GM23338 (cell line): ENCODE data around the gene SORCS2. TPM values are rescaled to one million over a fixed set of nuclear protein-coding genes. Genes with fewer than 3 reads are reported as not detected.

Source experiments
- ATAC-seq: fragments of 200-7000 bp; cut with Tn5 transposase; 3 replicates; pipeline ENCODE4 v1.9.1; 2020
- DNase-seq: peaks from one replicate; pipeline ENCODE4 v3.0.0-alpha.2; 2015; ENCODE audit warnings: low spot score
- H2AFZ ChIP-seq: fragments of 200-600 bp; sonication (generic); 2 replicates; pipeline ENCODE4 v1.8.0; 2016; ENCODE audit warnings: antibody characterized with exemption, mild to moderate bottlenecking, moderate library complexity
- H3F3A ChIP-seq: fragments of 200-600 bp; sonication (generic); replicated peaks from 2 replicates; pipeline ENCODE4 v1.8.0; 2017; ENCODE audit warnings: antibody characterized with exemption, mixed run types, low read depth
- H3K27ac ChIP-seq: fragments of 200-600 bp; sonication (generic); 2 replicates; pipeline ENCODE4 v1.6.1; 2016; ENCODE audit warnings: low read depth
- H3K27me3 ChIP-seq: fragments of 200-600 bp; sonication (generic); 2 replicates; pipeline ENCODE4 v1.8.0; 2016; ENCODE audit warnings: mild to moderate bottlenecking, mixed run types, moderate library complexity; ENCODE audit not compliant: insufficient read depth
- H3K36me3 ChIP-seq: fragments of 200-600 bp; sonication (generic); 2 replicates; pipeline ENCODE4 v1.8.0; 2016; ENCODE audit warnings: mild to moderate bottlenecking; ENCODE audit not compliant: insufficient read depth
- H3K4me1 ChIP-seq: fragments of 200-600 bp; sonication (generic); 2 replicates; pipeline ENCODE4 v1.8.0; 2016; ENCODE audit warnings: mild to moderate bottlenecking, moderate library complexity; ENCODE audit not compliant: insufficient read depth
- H3K4me2 ChIP-seq: fragments of 200-600 bp; sonication (generic); 2 replicates; pipeline ENCODE4 v1.7.1; 2017; ENCODE audit warnings: mixed run types
- H3K4me3 ChIP-seq: fragments of 200-600 bp; sonication (generic); 2 replicates; pipeline ENCODE4 v1.6.1; 2016; ENCODE audit warnings: mixed run types
- H3K79me2 ChIP-seq: fragments of 200-600 bp; sonication (generic); replicated peaks from 2 replicates; pipeline ENCODE4 v1.8.0; 2017; ENCODE audit warnings: mild to moderate bottlenecking; ENCODE audit not compliant: insufficient read depth
- H3K9me2 ChIP-seq: fragments of 200-600 bp; sonication (generic); 2 replicates; pipeline ENCODE4 v1.8.0; 2017; ENCODE audit not compliant: insufficient read depth
- H4K20me1 ChIP-seq: fragments of 200-600 bp; sonication (generic); replicated peaks from 2 replicates; pipeline ENCODE4 v1.8.0; 2017; ENCODE audit warnings: mild to moderate bottlenecking; ENCODE audit not compliant: insufficient read depth
- H3K27ac Mint-ChIP-seq: 2 replicates; pipeline ENCODE4 v1.8.0; 2020; ENCODE audit warnings: inconsistent platforms, mild to moderate bottlenecking, moderate library complexity, mixed read lengths
- H3K27me3 Mint-ChIP-seq: 3 replicates; pipeline ENCODE4 v1.8.0; 2022; ENCODE audit warnings: low read depth, mild to moderate bottlenecking, moderate library complexity, mixed read lengths, inconsistent platforms; ENCODE audit not compliant: insufficient read depth, poor library complexity
- H3K36me3 Mint-ChIP-seq: 3 replicates; pipeline ENCODE4 v1.8.0; 2021; ENCODE audit warnings: low read depth, mild to moderate bottlenecking, inconsistent platforms, moderate library complexity, mixed read lengths
- H3K4me1 Mint-ChIP-seq: 3 replicates; pipeline ENCODE4 v1.8.0; 2020; ENCODE audit warnings: mild to moderate bottlenecking, inconsistent platforms, mixed read lengths
- H3K4me3 Mint-ChIP-seq: 3 replicates; pipeline ENCODE4 v1.8.0; 2021; ENCODE audit warnings: moderate library complexity, mild to moderate bottlenecking, inconsistent platforms, mixed read lengths
- H3K9me3 Mint-ChIP-seq: 3 replicates; pipeline ENCODE4 v1.8.0; 2020; ENCODE audit warnings: moderate library complexity, mild to moderate bottlenecking, inconsistent platforms, mixed read lengths
- CREB1 ChIP-seq: fragments of 250-450 bp; sonication (Bioruptor Pico); IDR thresholded peaks from 2 replicates; pipeline ENCODE4 v1.5.0; 2020; ENCODE audit warnings: low read depth, mild to moderate bottlenecking, moderate library complexity
- ETS1 ChIP-seq: IDR thresholded peaks from 2 replicates; pipeline ENCODE4 v1.6.1; 2016; ENCODE audit warnings: antibody characterized with exemption
- EZH2 ChIP-seq: fragments of 200-600 bp; sonication (generic); IDR thresholded peaks from one replicate; pipeline ENCODE4 v1.8.0; 2017; ENCODE audit warnings: antibody characterized with exemption, mild to moderate bottlenecking, low read depth; ENCODE audit not compliant: unreplicated experiment
- EZH2phosphoT487 ChIP-seq: fragments of 200-600 bp; sonication (generic); IDR thresholded peaks from one replicate; pipeline ENCODE4 v1.8.1; 2018; ENCODE audit warnings: antibody characterized with exemption; ENCODE audit not compliant: unreplicated experiment
- JUNB ChIP-seq: IDR thresholded peaks from one replicate; pipeline ENCODE4 v1.6.1; 2016; ENCODE audit warnings: antibody characterized with exemption; ENCODE audit not compliant: unreplicated experiment
- NANOG ChIP-seq: IDR thresholded peaks from 2 replicates; pipeline ENCODE4 v1.6.1; 2016; ENCODE audit warnings: antibody characterized with exemption, borderline replicate concordance
- POLR2AphosphoS5 ChIP-seq: IDR thresholded peaks from 2 replicates; pipeline ENCODE4 v1.6.1; 2016; ENCODE audit warnings: antibody characterized with exemption, low read depth
- REST ChIP-seq: IDR thresholded peaks from one replicate; pipeline ENCODE4 v1.6.1; 2018; ENCODE audit warnings: antibody characterized with exemption; ENCODE audit not compliant: unreplicated experiment
- STAT1 ChIP-seq: IDR thresholded peaks from one replicate; pipeline ENCODE4 v1.6.1; 2016; ENCODE audit warnings: antibody characterized with exemption; ENCODE audit not compliant: unreplicated experiment
- ZNF114 ChIP-seq: fragments of 250-450 bp; sonication (Bioruptor Pico); IDR thresholded peaks from 2 replicates; pipeline ENCODE4 v1.5.0; 2020; ENCODE audit warnings: mild to moderate bottlenecking, moderate library complexity
- ZNF331 ChIP-seq: fragments of 250-450 bp; sonication (Bioruptor Pico); IDR thresholded peaks from 2 replicates; pipeline ENCODE4 v1.5.0; 2020; ENCODE audit warnings: low read depth, mild to moderate bottlenecking, moderate library complexity
- polyA plus RNA-seq: library from polyadenylated mRNA; unstranded; fragments of >200 nt; fragmentation: Nextera tagmentation; extraction: Ambion mirVana; gene quantifications from 2 replicates; pipeline ENCODE4 v1.2.1, GENCODE V29; 2016
- total RNA-seq: library from RNA; depleted of rRNA; stranded (reverse); fragments of >200 nt; shearing (Covaris generic); gene quantifications from 2 replicates; pipeline ENCODE4 v1.2.3, GENCODE V29; 2014
- TF ChIP-seq, protein P1 (sequence below): fragments of 250-450 bp; sonication (Bioruptor Pico); IDR thresholded peaks from 2 replicates; pipeline ENCODE4 v1.5.0; 2020; ENCODE audit warnings: mild to moderate bottlenecking, moderate library complexity
- TF ChIP-seq, protein P2 (sequence below), 2 experiments: fragments of 200-600 bp in 1 of 2; sonication (generic) in 1 of 2; conservative IDR thresholded peaks; 2 replicates each; pipeline versions ENCODE4 v1.5.1 to v1.6.1; 2016 to 2017; ENCODE audit warnings: antibody characterized with exemption in 2 of 2, low read depth in 2 of 2, mild to moderate bottlenecking in 2 of 2, moderate library complexity in 1 of 2

SORCS2 gene
- total and polyA plus RNA-seq, 2 experiments from 2014 or later = 0.47 to 2.4 TPM

- H4K20me1 ChIP-seq = no peaks in the 10 kb centered on the region
- no peak for TF ChIP-seq POLR2AphosphoS5
- TF ChIP-seq, protein P1, sequence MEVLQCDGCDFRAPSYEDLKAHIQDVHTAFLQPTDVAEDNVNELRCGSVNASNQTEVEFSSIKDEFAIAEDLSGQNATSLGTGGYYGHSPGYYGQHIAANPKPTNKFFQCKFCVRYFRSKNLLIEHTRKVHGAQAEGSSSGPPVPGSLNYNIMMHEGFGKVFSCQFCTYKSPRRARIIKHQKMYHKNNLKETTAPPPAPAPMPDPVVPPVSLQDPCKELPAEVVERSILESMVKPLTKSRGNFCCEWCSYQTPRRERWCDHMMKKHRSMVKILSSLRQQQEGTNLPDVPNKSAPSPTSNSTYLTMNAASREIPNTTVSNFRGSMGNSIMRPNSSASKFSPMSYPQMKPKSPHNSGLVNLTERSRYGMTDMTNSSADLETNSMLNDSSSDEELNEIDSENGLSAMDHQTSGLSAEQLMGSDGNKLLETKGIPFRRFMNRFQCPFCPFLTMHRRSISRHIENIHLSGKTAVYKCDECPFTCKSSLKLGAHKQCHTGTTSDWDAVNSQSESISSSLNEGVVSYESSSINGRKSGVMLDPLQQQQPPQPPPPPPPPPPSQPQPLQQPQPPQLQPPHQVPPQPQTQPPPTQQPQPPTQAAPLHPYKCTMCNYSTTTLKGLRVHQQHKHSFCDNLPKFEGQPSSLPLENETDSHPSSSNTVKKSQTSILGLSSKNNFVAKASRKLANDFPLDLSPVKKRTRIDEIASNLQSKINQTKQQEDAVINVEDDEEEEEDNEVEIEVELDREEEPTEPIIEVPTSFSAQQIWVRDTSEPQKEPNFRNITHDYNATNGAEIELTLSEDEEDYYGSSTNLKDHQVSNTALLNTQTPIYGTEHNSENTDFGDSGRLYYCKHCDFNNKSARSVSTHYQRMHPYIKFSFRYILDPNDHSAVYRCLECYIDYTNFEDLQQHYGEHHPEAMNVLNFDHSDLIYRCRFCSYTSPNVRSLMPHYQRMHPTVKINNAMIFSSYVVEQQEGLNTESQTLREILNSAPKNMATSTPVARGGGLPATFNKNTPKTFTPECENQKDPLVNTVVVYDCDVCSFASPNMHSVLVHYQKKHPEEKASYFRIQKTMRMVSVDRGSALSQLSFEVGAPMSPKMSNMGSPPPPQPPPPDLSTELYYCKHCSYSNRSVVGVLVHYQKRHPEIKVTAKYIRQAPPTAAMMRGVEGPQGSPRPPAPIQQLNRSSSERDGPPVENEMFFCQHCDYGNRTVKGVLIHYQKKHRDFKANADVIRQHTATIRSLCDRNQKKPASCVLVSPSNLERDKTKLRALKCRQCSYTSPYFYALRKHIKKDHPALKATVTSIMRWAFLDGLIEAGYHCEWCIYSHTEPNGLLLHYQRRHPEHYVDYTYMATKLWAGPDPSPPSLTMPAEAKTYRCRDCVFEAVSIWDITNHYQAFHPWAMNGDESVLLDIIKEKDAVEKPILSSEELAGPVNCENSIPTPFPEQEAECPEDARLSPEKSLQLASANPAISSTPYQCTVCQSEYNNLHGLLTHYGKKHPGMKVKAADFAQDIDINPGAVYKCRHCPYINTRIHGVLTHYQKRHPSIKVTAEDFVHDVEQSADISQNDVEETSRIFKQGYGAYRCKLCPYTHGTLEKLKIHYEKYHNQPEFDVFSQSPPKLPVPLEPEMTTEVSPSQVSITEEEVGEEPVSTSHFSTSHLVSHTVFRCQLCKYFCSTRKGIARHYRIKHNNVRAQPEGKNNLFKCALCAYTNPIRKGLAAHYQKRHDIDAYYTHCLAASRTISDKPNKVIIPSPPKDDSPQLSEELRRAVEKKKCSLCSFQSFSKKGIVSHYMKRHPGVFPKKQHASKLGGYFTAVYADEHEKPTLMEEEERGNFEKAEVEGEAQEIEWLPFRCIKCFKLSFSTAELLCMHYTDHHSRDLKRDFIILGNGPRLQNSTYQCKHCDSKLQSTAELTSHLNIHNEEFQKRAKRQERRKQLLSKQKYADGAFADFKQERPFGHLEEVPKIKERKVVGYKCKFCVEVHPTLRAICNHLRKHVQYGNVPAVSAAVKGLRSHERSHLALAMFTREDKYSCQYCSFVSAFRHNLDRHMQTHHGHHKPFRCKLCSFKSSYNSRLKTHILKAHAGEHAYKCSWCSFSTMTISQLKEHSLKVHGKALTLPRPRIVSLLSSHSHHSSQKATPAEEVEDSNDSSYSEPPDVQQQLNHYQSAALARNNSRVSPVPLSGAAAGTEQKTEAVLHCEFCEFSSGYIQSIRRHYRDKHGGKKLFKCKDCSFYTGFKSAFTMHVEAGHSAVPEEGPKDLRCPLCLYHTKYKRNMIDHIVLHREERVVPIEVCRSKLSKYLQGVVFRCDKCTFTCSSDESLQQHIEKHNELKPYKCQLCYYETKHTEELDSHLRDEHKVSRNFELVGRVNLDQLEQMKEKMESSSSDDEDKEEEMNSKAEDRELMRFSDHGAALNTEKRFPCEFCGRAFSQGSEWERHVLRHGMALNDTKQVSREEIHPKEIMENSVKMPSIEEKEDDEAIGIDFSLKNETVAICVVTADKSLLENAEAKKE (CRISPR knock-in tag) = no peak
- no peak for TF ChIP-seq EZH2phosphoT487
- no peak for TF ChIP-seq ETS1
- TF ChIP-seq CREB1 = no peak
- TF ChIP-seq ZNF331 (CRISPR knock-in tag) = no peak
- TF ChIP-seq ZNF114 = no peak
- no peak for TF ChIP-seq EZH2
- TF ChIP-seq NANOG = no peak
- TF ChIP-seq JUNB = no peak
- TF ChIP-seq, protein P2, sequence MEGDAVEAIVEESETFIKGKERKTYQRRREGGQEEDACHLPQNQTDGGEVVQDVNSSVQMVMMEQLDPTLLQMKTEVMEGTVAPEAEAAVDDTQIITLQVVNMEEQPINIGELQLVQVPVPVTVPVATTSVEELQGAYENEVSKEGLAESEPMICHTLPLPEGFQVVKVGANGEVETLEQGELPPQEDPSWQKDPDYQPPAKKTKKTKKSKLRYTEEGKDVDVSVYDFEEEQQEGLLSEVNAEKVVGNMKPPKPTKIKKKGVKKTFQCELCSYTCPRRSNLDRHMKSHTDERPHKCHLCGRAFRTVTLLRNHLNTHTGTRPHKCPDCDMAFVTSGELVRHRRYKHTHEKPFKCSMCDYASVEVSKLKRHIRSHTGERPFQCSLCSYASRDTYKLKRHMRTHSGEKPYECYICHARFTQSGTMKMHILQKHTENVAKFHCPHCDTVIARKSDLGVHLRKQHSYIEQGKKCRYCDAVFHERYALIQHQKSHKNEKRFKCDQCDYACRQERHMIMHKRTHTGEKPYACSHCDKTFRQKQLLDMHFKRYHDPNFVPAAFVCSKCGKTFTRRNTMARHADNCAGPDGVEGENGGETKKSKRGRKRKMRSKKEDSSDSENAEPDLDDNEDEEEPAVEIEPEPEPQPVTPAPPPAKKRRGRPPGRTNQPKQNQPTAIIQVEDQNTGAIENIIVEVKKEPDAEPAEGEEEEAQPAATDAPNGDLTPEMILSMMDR (conservative IDR thresholded peaks at IDR 0.05; ENCODE audit: low read depth in 2 of 2) = no peak
- TF ChIP-seq STAT1 = no peak
- no peak for TF ChIP-seq REST
- H3K27me3 Mint-ChIP-seq = peaks cover 16% of the 10 kb centered on the region
- no peak overlapping the region for H3K27ac Mint-ChIP-seq
- no peaks in the 10 kb centered on the region for H3K27me3 ChIP-seq
- no peak overlapping the region for H3K4me3 ChIP-seq
- peaks cover 7% of the 10 kb centered on the region for H3K4me1 Mint-ChIP-seq
- no peak overlapping the region for H3K4me2 ChIP-seq
- H3K36me3 ChIP-seq = no peaks in the 10 kb centered on the region
- H3F3A ChIP-seq = no peaks in the 10 kb centered on the region
- no peaks in the 10 kb centered on the region for H3K9me2 ChIP-seq
- H3K4me1 ChIP-seq = no peaks in the 10 kb centered on the region
- H3K4me3 Mint-ChIP-seq = no peak overlapping the region
- no peak for ATAC-seq
- no peak overlapping the region for H2AFZ ChIP-seq
- no peak for DNase-seq
- no peaks in the 10 kb centered on the region for H3K36me3 Mint-ChIP-seq
- H3K9me3 Mint-ChIP-seq = no peaks in the 10 kb centered on the region
- H3K79me2 ChIP-seq = no peaks in the 10 kb centered on the region
- no peak overlapping the region for H3K27ac ChIP-seq
Measured at GRCh38 chr4:7369511-7369910, 177.2 kb downstream of the SORCS2 start.
